ENCODE measurements around the gene GPR139.

DNA sequence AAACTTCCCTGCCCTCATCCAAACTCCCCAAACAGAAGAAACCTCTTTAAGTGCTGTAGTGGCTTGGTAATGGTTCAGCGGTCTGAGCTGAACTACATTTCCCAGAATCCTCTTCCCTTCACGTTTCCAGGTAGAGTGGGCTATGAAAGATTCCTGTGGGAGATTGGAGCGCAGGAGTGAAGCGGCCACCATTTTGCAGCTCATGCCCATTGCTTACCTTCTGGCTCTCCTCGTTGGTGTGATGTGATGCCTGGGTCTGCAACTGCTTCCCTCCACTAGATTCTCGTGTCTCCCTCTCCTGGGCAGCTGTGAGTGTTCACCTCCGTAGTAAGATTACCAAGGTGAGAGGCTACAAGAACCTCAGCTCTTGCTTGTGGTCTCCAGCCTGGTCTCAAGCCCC, 82.1 kb downstream of the GPR139 start:
- no peak for TF ChIP-seq POLR2AphosphoS5 (IDR thresholded peaks at IDR 0.05; ENCODE audit: low read depth, low read length)
- TF ChIP-seq SIN3A (IDR thresholded peaks at IDR 0.05; ENCODE audit: borderline replicate concordance, insufficient read depth, low read length) = no peak
- TF ChIP-seq TAF1 (IDR thresholded peaks at IDR 0.05; ENCODE audit: borderline replicate concordance, insufficient read depth, low read length) = no peak
- TF ChIP-seq, protein P1, sequence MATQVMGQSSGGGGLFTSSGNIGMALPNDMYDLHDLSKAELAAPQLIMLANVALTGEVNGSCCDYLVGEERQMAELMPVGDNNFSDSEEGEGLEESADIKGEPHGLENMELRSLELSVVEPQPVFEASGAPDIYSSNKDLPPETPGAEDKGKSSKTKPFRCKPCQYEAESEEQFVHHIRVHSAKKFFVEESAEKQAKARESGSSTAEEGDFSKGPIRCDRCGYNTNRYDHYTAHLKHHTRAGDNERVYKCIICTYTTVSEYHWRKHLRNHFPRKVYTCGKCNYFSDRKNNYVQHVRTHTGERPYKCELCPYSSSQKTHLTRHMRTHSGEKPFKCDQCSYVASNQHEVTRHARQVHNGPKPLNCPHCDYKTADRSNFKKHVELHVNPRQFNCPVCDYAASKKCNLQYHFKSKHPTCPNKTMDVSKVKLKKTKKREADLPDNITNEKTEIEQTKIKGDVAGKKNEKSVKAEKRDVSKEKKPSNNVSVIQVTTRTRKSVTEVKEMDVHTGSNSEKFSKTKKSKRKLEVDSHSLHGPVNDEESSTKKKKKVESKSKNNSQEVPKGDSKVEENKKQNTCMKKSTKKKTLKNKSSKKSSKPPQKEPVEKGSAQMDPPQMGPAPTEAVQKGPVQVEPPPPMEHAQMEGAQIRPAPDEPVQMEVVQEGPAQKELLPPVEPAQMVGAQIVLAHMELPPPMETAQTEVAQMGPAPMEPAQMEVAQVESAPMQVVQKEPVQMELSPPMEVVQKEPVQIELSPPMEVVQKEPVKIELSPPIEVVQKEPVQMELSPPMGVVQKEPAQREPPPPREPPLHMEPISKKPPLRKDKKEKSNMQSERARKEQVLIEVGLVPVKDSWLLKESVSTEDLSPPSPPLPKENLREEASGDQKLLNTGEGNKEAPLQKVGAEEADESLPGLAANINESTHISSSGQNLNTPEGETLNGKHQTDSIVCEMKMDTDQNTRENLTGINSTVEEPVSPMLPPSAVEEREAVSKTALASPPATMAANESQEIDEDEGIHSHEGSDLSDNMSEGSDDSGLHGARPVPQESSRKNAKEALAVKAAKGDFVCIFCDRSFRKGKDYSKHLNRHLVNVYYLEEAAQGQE (IDR thresholded peaks at IDR 0.05; ENCODE audit: insufficient read depth in 1 of 2, low read depth in 2 of 2, low read length in 2 of 2) = no peak
